Measurements from ENCODE around the gene RANBP3.

Gene RANBP3

DNA sequence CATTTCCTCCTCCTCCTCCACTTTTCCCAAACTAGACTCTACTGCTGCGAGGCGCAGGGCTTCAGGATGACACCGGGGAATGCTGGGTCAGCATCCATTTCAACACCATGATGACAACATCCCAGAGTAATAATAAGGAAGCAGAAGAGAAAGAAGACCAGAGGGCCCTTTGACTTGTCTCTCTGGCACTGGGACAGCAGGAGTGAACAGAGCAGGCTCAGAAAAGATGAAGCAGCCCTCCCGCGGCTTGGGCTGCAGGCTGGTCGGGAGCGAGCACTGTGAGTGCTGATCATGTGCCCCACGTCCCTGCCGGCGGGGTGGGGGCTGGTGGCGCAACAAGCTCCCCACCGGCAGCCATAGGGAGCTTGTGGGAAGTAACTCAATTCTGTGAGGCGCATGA, 30.5 kb downstream of the RANBP3 start:
- peak; percentile 59 for DNase-seq

DNA sequence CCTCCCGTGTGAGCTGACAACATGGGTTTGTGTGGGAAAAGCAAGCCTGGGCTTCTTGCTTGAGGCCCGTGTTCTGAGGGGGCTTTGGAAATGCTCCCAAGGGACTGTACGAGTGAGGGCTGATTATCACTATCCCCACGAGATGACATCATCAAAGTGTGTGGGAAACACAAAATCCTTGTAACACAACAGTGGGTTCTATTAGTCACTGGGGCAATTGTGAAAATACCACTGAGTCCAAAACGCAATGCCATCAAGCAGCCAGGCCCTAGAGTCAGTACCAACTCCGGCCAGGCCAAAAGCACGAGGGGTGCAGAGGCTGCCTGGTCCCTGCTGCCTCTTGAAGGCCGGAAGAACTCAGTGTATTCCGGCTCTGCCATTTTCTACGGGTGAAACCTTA, 34.3 kb downstream of the RANBP3 start:
- DNase-seq, result no peak

GRCh38 chr19:5943045-5943444, 34.9 kb downstream of the RANBP3 start:
- DNase-seq, result no peak

GRCh38 chr19:5941673-5942072, 36.3 kb downstream of the RANBP3 start:
- no peak for DNase-seq

DNA sequence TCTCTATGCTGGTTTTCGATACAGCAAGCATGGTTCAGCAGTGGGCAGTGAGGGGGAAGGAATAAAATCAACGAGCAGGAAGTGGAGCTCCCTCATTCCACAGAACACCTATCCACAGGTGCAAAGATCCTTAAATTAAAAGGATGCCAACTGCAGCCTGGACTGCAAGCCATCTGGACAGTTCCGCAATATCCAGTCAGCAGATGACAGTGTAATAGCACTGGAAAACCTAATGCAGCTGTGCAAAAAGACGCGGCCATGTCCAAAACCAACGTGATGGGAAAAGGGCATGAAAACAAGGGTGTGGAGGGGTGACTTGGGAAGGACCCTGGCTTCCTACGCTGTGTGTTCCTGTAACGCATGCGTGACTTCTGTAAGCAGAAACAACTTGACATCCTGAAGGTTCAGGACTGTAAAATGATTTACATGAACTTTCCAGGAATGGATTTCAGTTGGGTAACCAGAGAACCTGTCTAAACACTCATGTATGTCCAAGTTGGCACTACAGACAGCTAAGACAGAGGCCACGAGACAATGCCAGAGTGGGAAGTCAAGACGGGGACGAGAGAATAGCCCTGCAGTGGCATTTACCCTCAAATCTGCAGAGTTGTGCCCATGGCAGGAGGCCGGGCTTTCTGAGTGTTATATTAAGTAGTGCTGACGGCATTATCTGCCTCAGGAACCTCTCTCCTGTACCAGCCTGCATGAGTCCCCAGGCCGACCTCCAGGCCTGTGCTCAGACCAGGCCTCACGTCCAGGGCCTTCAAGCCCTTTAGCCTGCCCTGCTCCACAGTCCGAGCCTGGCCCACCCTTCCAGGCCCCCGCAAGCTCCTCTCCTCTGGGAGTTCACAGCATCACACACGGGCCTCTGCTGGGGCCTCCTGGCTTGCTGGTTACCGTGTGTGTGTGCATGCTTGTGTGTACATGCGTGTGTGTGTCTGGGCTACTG, 37.4 kb downstream of the RANBP3 start:
- DNase-seq, result no peak

DNA sequence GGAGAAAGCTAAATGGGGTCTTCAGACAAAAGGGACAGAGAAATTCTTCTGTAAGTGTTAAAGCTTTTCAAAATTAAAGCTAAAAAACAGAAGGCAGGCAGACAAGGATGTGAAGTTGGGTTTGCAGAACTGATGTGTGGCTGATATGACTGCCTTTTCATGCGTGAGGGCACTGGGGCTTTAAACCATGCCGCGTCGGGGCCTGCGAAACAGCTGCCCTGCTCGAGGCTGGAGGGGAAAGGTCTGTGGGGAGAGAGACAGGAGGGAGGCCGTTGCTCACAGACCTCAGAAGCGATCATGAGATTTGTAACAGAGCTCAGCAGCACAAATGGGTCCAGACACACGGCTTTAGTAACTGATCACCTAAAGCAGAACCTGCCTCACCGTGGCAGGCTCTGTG, 40.4 kb downstream of the RANBP3 start:
- no peak for DNase-seq

- no peak for DNase-seq
Measured at GRCh38 chr19:5936292-5936592, 41.7 kb downstream of the RANBP3 start.

- DNase-seq, result no peak
Measured at GRCh38 chr19:5935473-5936291, 42.3 kb downstream of the RANBP3 start.

- DNase-seq, result no peak
Measured at GRCh38 chr19:5934774-5935472, 43.0 kb downstream of the RANBP3 start.

DNA sequence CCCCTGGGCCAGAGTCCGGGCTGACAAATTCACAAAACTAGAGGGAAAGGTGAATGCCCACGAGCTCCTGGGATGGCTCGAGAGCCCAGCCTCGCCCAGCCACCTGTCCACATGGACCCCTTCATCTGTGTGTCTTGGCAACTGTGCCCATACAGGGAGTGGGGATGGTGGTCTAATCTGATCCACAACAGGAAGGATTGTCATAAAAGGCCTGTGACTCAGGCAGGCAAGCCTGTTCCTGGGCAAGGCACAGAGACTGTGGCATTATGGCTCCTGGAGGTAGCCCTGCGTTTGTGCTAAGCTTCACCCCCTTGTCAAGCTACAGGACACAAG, 43.9 kb downstream of the RANBP3 start:
- no peak for DNase-seq

DNA sequence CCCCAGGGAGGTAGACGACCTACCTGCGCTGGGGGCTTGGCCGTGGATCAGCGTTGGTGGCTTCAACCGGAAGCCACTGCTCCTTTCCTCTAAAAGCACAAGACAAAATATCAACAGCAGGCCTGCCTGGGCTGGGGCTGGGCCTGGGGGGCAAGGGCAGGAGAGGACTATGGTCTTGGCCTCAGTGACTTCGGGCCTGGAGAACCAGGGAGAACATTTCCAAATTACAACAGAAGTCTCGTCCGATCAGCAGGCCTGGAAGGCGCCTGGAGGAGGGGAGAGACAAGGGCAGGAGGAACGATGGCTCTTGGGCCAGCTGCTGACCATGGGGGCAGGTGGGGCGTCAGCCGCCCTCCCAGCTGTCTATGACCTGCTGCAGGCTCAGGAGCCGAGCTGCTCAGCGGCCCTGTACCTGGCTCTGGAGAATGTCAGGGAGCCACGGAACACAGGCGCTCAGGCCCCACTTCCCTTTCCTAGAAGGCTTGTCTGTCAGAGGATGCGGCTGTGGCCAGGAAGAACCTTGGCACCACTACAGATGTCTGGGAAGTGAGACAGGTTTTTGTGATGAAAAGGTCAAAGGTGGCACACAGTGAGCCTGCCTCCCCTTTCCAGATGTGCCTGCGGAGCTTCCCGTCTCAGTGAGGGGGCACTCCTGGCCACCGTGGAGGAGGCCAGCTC, 44.4 kb downstream of the RANBP3 start:
- DNase-seq, result no peak

- no peak for DNase-seq
Measured at GRCh38 chr19:5932609-5933262, 45.2 kb downstream of the RANBP3 start.

- DNase-seq, result no peak
Measured at GRCh38 chr19:5932146-5932545, 45.8 kb downstream of the RANBP3 start.

DNA sequence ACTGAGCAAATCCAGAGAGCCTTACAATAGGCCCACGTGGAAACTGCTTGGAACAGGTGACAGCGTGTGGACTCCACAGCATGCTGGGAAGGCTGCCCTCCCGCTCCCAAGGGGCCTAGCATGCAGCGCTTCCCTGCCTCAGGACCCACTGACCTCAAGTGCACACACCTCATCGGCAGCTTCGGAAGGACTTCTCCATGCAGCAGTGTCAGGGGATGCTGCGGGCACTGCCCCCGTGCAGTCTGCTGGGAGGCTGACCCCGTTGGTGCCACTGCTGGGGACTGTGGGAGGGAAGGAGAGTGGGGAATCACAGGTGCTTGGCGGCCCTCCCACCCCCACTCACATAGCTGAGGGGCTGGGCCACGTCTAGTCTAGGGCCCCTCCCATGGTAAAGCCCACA, 46.7 kb downstream of the RANBP3 start:
- DNase-seq, result no peak

DNA sequence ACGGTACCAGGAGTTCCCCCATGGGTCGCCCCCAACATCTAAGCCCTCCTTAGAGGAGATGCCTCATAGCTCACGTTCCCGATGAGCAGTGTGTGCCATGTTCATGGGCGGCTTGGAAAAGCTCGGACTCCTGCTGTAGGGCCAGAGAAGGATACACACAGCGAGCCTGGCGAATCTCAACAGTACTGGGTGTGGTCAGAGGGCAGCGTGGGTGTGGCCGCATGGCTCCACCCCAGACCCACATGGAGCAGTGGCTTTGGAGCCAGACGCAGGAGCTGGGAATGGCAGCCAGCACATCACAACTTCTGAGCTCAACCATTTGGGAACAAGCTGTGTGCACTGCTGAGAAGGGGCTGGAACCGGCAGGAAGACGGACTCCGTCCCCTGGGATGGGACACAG, 48.3 kb downstream of the RANBP3 start:
- no peak for DNase-seq

DNA sequence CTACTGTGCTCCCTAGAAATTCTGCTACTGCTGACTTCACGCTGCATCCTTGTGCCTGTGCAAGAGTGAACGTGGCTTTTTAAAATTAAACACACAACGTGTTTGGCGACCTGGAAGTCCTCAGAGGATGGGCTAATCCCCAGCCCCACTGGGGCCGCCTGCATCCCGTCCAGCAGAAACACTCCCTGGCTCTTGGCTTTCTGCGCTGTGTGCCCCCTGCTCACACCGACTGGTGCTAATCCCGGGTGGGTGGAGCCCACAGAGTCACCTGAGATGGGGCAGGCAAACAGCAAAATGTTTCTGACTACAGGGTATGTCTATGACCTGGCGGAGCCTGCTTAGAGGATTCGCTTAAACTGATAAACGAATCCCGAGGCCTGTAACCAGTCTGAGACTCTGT, 48.8 kb downstream of the RANBP3 start:
- DNase-seq, result no peak

DNA sequence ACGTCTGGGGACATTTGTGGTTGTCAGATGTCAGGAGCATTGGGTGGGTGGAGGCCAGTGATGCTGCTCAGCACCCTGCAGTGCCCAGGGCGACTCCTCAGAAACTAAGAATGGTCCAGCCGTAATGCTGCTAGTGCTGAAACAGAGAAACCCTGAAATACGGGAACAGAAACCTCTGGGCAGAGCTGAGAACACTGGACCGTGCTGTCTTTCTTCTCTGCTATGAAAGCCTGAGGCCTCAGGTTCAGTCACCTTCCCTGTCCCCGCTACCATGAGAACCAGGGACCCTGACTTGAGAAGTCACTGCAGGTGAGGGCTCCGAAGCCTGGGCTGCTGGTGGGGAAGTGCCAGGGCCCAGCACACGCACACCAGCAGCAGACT, 50.5 kb downstream of the RANBP3 start:
- DNase-seq, result no peak

DNA sequence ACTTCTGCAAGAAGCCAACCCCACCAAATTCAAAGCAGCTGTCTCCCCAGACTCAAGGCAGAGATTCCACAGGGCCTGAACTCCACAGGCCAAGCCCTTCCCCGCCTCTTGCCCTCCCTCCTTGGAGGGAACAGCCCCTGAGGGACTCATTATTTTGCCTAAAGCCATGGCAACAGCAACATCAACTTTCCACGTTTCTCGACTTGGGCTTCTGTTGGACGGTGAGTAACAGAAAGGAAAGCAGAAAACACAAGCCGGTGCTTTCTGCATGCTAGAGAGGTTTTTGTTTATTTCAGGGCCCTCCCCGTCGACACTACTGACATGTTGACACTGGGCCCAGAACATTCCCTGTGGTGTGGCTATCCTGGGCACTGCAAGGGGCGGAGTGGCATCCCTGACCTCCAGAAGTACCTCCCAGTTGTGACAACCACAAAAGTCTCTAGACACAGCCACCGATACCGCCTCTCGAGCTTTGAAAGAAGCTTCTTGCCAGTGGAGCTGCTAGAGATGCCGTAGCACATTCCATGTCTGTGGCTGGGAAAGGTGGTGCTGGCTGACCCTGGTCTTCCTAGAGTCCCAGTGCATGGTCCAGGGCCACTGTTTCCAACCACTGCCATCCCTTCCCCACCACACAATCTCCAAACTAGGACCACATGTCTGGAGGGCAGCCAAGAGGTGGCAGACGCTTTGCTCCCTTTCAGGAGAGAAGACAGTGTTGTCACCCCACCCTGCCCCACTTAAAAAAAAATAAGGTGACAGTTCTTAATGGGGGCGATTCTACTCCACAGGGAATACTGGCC, 51.1 kb downstream of the RANBP3 start:
- no peak for DNase-seq

GRCh38 chr19:5925830-5926427, 52.0 kb downstream of the RANBP3 start:
- DNase-seq, result no peak

GRCh38 chr19:5923356-5923755, 54.6 kb downstream of the RANBP3 start:
- DNase-seq, result no peak

DNA sequence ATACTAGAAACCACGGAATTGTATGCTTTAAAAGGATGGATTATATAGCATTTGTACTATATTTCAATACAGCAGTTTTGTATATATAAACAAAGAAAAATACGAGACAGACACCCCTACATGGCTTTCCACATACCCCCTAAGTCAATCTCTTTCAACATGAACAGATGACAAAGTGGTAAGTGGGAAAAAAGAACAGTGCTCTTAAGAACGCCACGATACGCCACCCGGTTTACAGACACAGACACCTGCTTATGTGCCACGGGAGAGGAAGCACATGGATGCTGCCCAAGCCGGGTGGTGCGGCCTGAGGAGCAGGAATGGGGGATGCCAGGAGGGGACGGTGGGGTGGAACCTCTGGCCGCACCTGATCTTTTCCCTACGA, 55.8 kb downstream of the RANBP3 start:
- no peak for DNase-seq

All from CD4-positive, alpha-beta T cell treated with Interleukin-15 for 1 hour (primary cell).